ENCODE measurements around the gene AP4M1.

The AP4M1 gene, protein sequence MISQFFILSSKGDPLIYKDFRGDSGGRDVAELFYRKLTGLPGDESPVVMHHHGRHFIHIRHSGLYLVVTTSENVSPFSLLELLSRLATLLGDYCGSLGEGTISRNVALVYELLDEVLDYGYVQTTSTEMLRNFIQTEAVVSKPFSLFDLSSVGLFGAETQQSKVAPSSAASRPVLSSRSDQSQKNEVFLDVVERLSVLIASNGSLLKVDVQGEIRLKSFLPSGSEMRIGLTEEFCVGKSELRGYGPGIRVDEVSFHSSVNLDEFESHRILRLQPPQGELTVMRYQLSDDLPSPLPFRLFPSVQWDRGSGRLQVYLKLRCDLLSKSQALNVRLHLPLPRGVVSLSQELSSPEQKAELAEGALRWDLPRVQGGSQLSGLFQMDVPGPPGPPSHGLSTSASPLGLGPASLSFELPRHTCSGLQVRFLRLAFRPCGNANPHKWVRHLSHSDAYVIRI

DNA sequence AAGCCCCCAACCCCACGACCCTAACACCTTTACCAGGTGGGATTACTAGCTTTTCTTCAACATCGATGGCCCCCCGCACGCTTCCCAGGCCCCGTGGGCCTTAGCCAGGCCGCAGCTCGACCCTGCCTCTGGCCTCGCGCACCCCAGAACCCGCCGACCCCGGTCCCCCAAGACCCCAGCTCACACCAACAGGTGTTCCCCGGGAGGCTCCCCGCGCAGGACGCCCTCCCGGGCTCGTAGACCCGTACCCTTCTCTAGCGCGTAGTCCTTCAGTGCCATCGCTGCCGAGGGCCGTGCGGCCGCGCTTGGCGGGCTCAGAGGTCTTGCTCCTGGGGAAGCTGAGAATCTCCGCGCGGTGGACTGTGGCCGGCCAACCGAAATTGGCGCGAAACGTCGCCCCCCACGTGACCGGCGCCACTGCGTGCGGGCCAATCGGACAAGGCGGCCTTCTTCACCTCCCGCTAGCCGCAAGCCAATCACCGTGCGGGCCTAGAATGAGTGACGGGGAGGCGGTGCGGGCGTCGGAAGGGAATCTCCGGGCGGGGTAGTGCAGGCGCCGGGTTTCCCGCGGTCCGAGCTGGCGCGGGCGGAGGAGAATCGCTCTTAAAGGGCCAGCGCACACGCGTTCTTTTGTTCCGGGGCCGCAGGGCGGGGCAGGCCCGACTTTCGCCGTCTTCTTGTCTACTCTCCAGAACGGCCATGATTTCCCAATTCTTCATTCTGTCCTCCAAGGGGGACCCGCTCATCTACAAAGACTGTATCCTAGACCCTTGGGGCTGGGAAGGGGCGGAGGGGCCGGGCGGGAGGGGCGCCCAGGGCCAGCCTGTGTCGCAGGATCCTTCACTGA, at the start of gene AP4M1, which contains the start of gene MCM7:
Gene AP4M1 (plus strand): TSS at position 628 of the 847 bp plus-strand sequence. CDS start 72 bp downstream, at position 700.
Gene MCM7 (minus strand): TSS at position 382 of the 847 bp plus-strand sequence. CDS start 103 bp downstream, at position 279.
- peak; percentile 99 for DNase-seq

DNA sequence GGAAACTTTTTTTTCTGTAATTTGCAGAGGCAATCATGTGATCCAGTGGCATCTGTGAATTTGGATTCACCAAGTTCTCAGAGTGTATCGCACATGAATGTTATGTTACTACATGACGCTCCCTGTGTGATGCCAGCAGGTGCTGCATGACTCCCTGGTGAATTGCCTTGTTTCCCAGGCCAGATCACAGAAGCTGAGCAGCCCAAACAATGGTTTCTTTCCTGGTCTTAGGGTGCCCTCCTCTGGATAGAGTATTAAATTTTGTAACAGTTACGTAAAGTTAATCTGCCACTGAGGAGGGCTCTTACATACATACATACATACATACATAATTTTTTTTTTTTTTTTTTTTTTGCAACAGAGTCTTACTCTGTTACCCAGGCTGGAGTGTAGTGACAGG, 48.2 kb upstream of the AP4M1 start:
- DNase-seq: peak; percentile 62

DNA sequence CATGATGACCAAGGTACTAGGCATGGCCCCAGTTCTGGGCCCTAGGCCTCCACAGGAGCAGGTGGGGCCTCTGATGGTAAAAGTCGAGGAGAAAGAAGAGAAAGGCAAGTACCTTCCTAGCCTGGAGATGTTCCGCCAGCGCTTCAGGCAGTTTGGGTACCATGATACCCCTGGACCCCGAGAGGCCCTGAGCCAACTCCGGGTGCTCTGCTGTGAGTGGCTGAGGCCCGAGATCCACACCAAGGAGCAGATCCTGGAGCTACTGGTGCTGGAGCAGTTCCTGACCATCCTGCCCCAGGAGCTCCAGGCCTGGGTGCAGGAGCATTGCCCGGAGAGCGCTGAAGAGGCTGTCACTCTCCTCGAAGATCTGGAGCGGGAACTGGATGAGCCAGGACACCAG, 44.4 kb upstream of the AP4M1 start:
- DNase-seq: no peak

DNA sequence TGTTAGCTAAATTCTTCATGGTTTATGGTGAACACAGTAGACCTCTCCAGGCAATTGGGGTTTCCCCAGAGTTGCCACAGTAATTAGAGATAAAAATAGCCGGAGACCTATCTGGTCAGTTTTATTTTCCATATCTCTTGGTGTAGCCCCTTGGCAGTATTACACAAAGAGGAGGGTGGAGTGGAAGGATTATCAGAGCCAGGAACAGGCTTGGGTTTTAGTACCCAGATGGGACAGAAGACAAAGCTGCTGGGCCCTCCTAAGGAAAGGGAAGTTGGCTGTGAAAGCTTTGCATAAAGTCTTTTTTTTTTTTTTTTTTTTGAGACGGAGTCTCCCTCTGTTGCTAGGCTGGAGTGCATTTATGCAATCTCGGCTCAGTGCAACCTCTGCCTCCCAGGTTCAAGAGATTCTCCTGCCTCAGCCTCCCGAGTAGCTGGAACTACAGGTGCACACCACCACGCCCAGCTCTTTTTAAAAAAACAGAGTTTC, 42.1 kb upstream of the AP4M1 start:
- DNase-seq: no peak

DNA sequence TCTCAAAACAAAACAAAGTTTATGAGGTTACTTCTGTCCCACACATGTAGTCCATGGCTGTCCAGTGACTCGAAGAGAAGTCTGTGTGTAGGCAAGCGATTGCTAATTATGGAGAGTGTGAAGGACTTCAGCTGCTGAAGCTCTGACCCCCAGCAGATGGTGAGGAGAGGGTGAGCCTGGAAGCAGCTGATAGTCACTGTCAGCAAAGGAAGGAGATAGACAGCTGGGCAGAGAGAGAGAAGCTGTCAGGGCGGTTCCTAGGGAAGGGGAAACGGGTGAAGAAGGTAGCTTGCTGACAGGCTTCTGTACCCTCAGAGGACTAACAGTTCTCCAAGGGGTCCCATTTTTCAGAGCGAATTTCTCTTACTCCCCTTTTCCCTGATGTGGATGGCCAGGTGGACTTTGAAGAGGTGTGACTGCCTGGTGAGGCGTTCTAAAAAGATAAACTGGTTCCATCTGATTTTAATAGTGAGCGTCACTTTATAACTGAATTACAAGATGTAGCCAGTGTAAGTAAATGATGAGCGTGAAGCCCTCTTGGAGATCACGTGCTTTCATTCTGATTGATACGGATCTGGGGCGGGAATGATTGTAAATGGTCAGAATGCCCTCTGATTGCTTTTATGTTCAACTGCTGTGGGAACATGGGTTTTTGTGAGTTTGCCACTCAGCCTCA, 39.8 kb upstream of the AP4M1 start:
- no peak for DNase-seq

DNA sequence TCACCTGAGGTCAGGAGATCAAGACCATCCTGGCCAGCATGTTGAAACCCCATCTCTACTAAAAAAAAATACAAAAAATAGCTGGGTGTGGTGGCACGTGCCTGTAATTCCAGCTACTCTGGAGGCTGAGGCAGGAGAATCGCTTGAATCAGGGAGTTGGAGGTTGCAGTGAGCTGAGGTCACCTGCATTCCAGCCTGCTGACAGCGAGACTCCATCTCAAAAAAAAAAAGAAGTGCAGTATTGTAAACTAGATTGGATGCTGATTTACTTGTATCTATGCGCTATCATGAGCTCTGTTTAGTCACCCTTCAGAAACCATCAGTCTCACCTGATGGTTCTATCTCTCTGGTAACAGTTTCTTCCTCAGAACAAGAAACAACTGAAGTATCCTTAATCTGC, 38.1 kb upstream of the AP4M1 start:
- no peak for DNase-seq

DNA sequence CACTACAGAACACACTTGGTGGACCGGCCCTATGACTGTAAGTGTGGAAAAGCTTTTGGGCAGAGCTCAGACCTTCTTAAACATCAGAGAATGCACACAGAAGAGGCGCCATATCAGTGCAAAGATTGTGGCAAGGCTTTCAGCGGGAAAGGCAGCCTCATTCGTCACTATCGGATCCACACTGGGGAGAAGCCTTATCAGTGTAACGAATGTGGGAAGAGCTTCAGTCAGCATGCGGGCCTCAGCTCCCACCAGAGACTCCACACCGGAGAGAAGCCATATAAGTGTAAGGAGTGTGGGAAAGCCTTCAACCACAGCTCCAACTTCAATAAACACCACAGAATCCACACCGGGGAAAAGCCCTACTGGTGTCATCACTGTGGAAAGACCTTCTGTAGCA, 37.3 kb upstream of the AP4M1 start:
- DNase-seq: no peak

DNA sequence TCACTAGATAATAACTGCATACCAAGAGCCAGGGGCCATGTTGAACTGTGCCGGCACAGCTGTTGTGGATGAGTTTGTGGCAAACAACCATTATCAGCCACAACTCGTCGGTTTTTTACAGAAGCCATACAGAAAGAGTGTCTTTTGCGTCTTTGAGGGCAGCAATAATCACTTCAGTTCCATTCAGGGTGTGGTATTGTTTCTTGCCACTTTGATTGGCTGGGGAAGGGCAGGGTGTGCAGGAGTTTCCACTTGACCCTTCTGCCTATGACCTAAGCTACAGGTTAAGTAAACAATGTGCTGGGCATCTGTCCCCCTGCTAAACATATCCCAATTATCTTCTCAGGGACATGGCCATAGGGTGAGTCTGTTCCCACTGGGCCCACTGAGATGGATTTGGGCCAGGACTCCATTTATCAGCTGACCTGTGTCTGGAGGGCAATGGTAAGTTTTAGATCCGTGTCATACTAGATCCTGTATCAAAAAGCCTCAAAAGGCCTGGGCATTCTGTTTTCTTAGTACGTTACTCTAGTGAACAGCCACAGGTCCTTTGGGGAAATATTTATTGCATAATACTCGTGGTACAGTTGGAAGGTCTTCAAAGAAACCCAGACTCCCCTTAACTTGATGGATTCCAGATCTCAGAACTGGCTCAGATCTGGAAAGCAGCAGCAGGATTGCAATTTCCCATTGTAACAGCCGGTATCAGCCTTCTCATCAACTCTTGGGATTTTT, 35.8 kb upstream of the AP4M1 start:
- no peak for DNase-seq

DNA sequence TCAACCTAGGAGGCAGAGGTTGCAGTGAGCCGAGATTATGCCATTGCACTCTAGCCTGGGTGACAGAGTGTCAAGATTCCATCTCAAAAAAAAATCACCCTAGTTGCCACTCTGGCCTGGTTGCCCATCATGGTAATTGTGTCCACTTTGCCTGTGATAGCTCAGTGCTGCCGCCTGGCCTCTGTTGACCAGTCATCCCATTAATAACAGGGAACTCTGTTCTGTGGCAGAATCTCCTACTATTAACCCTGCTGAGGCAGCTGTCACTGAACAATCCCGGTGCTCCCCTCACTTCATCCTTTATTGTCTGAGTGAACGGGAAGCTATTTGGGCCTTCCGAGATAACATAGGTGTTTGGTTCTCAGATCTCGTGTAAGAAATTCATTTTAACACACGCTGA, 34.5 kb upstream of the AP4M1 start:
- DNase-seq: no peak

DNA sequence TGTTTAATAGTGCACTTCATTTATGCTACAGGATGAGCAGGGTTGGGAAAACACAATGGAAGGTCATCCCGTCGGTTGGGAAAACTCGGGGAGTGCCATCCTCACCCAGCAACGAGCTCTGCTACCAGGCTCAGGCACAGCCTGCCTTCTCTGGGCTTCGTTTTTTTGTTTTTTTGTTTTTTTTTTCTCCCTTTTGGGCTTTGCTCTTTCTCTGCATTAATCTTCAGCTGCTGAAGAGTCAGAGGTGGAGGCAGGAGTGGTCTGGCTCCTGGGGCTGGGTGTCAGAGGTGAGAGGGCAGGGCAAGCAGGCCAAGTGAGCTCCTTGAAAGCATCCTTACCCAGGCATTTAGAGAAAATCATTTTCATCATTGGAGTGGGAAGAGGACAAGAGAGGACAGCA, 31.5 kb upstream of the AP4M1 start:
- no peak for DNase-seq

DNA sequence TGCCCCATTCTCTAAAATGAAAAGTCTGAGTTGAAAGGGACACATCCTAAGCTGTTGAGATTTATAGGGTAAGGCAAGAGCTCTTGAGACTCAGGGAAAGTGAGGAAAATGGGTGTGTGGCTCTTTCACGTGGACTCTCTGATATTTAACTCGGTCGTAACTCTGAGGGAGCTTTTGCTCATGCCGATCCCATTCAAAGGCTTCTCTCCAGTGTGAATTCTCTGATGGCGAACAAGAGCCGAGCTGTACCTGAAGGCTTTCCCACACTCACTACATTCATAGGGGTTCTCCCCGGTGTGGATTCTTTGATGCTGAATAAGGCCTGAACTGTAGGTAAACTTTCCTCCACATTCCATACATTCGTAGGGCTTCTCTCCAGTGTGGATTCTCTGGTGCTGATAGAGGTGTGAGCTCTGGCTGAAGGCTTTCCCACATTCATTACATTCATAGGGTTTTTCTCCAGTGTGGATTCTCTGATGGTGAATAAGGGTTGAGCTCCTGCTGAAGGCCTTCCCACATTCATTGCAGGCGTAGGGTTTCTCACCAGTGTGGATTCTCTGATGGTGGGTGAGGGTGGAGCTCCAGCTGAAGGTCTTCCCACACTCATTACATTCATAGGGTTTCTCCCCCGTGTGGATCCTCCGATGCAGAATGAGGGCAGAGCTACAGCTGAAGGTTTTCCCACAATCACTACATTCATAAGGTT, 30.3 kb upstream of the AP4M1 start:
- no peak for DNase-seq

DNA sequence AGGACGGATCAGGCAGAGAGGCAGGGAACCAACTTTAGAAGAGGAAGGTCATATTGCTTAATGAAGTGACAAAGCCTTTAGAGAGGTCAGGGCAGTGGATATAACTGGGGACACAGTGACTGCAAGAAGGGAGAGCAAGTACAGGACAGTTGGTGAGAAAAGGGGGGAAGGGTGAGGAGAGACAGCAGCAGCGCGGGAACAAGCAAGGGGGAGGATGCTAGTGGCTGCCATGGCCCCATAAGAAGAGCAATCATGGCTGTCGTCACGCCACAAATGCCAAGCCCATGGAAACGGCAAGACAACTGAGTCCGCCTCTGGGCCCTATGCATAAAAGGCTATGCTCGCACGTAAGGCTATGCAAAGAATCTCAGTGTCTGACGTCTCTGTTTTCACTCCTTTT, 29.0 kb upstream of the AP4M1 start:
- no peak for DNase-seq

DNA sequence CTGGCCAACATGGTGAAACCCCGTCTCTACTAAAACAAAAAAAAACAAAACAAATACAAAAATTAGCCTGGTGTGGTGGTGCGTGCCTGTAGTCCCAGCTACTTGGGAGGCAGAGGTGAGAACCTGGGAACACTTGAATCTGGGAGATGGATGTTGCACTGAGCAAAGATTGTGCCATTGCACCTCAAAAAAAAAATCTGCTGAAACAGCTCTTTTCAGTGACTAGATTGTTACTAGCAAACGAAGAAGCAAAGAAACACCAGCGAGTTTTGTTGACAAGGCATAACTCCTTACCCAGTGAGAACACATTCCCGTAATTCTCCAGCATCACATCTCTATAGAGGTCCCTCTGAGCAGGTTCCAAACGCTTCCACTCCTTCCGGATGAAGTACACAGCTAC, 26.6 kb upstream of the AP4M1 start:
- DNase-seq: no peak

DNA sequence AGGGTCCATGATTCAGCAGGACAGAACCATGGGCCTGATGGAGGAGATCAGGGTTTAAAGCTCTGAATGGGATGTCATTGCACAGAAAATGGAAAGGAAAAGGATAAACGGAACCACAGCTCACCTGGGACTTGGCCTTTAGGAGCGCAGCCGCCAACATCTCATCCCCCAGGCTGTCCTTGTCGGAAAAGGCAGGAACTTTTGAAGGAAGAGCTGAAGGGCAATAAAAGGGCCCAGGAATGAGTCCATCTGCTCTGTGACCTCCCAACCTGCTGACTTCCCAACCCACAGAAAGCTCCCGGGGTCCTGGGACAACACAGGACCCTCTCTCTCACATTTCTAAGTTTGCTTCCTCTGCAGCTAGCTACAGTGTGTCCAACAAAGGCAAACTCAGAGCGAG, 26.0 kb upstream of the AP4M1 start:
- DNase-seq: no peak

DNA sequence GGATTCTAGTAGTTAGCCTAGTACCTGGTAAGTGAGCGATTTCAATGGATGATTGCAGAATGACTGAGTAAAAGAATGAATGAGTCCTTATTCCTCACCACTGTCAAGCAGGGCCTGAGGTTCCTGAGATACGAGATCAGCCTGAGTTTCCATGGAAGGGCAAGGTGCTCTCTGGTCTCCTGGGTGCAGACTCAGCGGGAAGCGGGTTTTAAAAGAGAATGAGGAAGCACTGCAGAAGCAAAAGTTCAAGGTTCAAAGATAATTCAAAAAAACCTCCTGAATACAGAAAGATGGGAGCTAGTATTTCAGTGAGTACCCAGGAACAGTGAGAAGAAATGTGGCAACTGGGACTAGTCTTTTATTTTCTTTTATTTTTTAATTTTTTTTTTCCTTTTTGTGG, 24.2 kb upstream of the AP4M1 start:
- DNase-seq: no peak

DNA sequence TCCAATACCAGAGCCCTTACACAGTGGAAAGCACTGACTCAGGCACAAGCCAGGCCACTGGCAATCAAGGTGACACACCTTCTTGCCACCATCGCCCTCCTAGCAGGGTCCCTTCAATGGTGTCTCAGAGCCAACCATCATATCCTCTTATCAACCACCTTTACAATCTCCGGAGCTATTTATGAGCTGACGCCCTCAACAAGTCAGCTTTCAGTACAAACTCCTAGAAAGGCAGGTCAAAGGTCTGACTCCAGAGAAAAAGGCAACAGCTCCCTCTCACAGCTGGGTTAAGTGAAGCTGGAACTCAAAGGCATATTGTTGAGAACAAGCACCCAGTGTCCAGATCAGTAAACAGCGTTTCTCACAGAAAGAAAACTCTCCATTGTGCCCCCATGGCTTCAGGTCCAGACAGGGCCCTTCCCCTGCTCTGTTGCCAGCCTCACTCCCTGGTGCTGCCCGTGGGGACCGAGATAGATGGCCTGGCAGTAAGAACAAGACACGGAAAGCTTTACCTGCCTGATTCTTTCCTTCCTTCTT, 22.4 kb upstream of the AP4M1 start:
- no peak for DNase-seq

DNA sequence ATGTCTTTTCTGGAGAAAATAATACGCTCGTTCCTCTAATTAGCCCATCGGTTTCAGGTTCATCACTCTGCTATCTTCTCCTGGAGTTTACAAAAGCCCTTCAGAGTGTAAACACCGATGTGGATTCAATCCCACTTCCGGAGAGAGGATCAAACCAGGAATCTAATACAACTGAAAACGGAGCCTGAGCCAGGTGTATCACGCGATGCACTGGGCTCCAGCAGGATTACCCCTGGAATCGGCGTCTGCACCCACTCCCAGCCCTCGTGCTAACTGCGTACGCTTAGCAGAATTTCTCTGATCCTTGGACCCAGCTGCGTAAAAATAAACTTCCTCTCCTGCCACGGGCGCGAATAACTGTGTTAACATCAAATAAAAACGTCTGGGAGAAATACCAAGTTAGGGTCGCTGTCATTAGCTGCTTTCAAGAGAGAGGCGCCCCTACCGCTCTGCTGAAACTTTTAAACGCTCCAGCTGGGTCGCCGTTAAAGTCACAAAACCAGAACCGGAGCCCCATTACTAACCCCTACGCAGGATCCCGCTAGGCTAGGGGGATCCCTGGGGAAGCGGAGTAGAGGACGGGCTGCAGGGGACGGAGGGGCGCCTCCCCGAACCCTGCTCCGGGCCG, 20.4 kb upstream of the AP4M1 start:
- DNase-seq: peak; percentile 69

DNA sequence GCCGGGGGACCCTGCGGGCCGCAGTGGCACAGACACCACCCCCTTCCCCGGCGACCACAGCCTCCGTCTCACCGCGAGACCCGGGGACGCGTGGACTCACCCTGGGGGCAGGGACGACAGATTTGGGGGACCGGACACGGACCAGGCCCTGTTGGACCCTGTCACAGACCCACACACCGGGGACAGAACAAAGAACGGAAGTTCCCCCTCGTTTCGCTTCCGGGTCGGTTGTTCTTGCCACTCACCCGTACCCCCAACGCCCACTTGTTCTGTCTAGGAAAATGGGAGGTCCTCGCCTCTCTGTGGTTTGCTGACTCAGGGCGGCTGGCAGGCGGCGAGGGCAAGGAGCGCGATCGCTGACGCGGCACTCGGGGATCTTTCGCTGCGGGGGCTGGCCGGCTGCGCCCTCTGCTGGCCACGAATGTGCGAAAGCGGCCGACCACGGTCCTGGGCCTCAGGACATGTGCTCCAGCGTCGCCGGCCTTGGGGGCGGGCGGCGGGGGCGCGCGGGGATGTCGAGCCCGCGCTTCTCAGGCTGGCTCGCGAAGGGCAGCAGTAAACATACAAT, 19.8 kb upstream of the AP4M1 start, which contains the start of gene ZNF3:
Gene ZNF3 (minus strand): TSS at position 189 of the 568 bp plus-strand sequence. CDS start 4,366 bp downstream, outside the sequence.
- peak; percentile 100 for DNase-seq

DNA sequence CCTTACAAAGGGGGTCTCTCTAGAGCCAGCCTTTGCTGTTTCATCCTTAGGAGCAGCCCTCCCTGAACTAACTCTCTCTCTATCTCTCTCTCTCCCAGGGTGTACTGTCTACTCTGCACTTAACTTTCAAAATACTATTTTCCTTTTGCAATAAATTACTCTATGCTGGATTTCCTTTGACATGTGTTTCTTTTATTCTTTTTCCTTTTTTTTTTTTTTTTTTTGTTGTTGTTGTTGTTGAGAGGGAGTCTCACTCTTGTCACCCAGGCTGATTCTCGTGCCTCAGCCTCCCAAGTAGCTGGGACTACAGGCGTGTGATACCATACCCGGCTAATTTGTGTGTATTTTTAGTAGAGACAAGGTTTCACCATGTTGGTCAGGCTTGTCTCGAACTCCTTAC, 18.5 kb upstream of the AP4M1 start:
- no peak for DNase-seq

DNA sequence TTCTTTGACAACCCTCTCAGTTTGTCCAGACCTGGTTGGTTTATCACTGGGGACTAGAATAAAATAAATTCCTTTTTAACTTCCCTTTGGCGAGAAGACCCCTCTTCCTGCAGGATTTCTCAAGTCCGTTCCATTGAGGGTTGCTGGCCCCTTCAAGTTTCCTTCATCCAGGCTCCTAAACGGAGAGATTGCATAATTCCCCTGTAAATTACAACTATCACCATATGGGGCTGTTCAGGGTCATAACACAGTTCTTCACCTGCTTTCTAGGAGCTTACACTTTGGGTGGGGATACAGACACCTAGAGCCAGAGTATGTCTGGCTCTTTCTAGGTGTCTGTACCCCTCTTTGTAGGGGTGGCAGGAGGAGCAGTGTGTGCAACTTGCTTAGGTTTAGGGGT, 15.9 kb upstream of the AP4M1 start:
- DNase-seq: no peak

All from eye (tissue), 1 donor.